ENCODE results near the gene FLNC.

- TF ChIP-seq, protein P1, sequence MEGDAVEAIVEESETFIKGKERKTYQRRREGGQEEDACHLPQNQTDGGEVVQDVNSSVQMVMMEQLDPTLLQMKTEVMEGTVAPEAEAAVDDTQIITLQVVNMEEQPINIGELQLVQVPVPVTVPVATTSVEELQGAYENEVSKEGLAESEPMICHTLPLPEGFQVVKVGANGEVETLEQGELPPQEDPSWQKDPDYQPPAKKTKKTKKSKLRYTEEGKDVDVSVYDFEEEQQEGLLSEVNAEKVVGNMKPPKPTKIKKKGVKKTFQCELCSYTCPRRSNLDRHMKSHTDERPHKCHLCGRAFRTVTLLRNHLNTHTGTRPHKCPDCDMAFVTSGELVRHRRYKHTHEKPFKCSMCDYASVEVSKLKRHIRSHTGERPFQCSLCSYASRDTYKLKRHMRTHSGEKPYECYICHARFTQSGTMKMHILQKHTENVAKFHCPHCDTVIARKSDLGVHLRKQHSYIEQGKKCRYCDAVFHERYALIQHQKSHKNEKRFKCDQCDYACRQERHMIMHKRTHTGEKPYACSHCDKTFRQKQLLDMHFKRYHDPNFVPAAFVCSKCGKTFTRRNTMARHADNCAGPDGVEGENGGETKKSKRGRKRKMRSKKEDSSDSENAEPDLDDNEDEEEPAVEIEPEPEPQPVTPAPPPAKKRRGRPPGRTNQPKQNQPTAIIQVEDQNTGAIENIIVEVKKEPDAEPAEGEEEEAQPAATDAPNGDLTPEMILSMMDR (IDR thresholded peaks at IDR 0.05): no peak
- TF ChIP-seq SMC3 (IDR thresholded peaks at IDR 0.05) (no peak), POLR2A (IDR thresholded peaks at IDR 0.05; ENCODE audit: low read length) (no peak), MAX (IDR thresholded peaks at IDR 0.05) (no peak), CBX2 (IDR thresholded peaks at IDR 0.05; ENCODE audit: borderline replicate concordance, low read depth) (no peak), RCOR1 (IDR thresholded peaks at IDR 0.05; ENCODE audit: low read depth, low read length) (no peak), NFE2L2 (conservative IDR thresholded peaks at IDR 0.05; ENCODE audit: low read length) (no peak), MYC (IDR thresholded peaks at IDR 0.05; ENCODE audit: borderline replicate concordance, low read length) (no peak), NR3C1 (IDR thresholded peaks at IDR 0.05) (no peak)
Measured at GRCh38 chr7:128875523-128875948, 45.3 kb downstream of the FLNC start.
